ENCODE measurements around the gene LANCL2.

DNA sequence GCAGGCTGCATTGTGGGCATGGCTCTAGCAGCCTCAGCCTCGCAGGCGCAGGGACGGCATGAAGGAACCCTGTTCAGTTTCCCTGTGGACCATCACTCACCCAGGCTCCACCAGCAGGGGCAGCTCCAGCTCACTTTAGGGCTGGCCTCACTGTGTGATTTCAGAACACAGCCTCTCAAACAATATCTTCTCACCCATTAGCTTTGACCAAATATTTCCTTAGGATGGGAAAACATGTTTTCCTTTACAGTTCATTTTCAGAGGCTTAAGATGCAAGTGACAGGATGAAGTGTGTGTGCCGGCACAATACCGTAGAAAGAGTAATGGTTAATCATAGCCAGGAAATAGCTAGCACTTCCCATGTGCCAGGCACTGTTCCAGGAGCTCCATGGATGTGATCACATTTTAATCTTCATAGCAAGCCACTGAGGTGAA is 58.2 kb downstream of the LANCL2 start:
- TF ChIP-seq, protein P1, sequence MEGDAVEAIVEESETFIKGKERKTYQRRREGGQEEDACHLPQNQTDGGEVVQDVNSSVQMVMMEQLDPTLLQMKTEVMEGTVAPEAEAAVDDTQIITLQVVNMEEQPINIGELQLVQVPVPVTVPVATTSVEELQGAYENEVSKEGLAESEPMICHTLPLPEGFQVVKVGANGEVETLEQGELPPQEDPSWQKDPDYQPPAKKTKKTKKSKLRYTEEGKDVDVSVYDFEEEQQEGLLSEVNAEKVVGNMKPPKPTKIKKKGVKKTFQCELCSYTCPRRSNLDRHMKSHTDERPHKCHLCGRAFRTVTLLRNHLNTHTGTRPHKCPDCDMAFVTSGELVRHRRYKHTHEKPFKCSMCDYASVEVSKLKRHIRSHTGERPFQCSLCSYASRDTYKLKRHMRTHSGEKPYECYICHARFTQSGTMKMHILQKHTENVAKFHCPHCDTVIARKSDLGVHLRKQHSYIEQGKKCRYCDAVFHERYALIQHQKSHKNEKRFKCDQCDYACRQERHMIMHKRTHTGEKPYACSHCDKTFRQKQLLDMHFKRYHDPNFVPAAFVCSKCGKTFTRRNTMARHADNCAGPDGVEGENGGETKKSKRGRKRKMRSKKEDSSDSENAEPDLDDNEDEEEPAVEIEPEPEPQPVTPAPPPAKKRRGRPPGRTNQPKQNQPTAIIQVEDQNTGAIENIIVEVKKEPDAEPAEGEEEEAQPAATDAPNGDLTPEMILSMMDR (conservative IDR thresholded peaks at IDR 0.05), result no peak
- TF ChIP-seq EZH2 (IDR thresholded peaks at IDR 0.05; ENCODE audit: low read depth), result no peak

Data from PC-9 (cell line).